Stomach (tissue), 19 donors: Measurements from ENCODE around the gene ELP1. TPM values are rescaled to one million over a fixed set of nuclear protein-coding genes. Genes with fewer than 3 reads are reported as not detected.

ENCODE experiments used
- DNase-seq, 2 donors: peaks; one replicate each; pipeline versions ENCODE4 v3.0.0 to v3.0.0-alpha.2; 2013 to 2019
- H3K27ac ChIP-seq, 5 donors: fragments of 200-600 bp in 4 of 5; sonication (generic) in 4 of 5; one replicate each; pipeline ENCODE4 v1.5.1; 2013 to 2019; ENCODE audit warnings: mild to moderate bottlenecking in 1 of 5, moderate library complexity in 1 of 5
- H3K27me3 ChIP-seq, 3 donors: fragments of 200-600 bp; sonication (generic); one replicate each; pipeline ENCODE4 v1.5.1; 2017 to 2019; ENCODE audit warnings: mixed run types in 1 of 3
- H3K36me3 ChIP-seq, 4 donors: fragments of 200-600 bp; sonication (generic); 1 replicate in 3 of 4; 2 replicates in 1 of 4; pipeline ENCODE4 v1.5.1; 2016 to 2019
- H3K4me1 ChIP-seq, 4 donors: fragments of 200-600 bp; sonication (generic); one replicate each; pipeline ENCODE4 v1.5.1; 2016 to 2019
- H3K4me3 ChIP-seq, 4 donors: fragments of 200-600 bp; sonication (generic) in 3 of 4; one replicate each; pipeline ENCODE4 v1.5.1; 2016 to 2019; ENCODE audit warnings: mild to moderate bottlenecking in 1 of 4
- H3K9me3 ChIP-seq, 4 donors: fragments of 200-600 bp; sonication (generic); one replicate each; pipeline ENCODE4 v1.5.1; 2016 to 2019
- CTCF ChIP-seq, 7 experiments: fragments of 450-650 bp in 4 of 7; fragments of 200-600 bp in 3 of 7; sonication (generic) in 3 of 7; IDR thresholded peaks; one replicate each; pipeline ENCODE4 v1.5.1; 2016 to 2019; ENCODE audit warnings: antibody characterized with exemption in 7 of 7, control low read depth in 2 of 7, mild to moderate bottlenecking in 1 of 7
- EP300 ChIP-seq: sonication (generic); formaldehyde crosslinking; IDR thresholded peaks from one replicate; pipeline ENCODE4 v1.6.1; 2017; ENCODE audit warnings: antibody characterized with exemption
- POLR2A ChIP-seq, 4 donors: fragments of 450-650 bp; IDR thresholded peaks; one replicate each; pipeline ENCODE4 v1.6.1; 2016; ENCODE audit warnings: antibody characterized with exemption in 4 of 4, control low read depth in 2 of 4, mild to moderate bottlenecking in 1 of 4, moderate library complexity in 1 of 4
- POLR2AphosphoS5 ChIP-seq, 3 donors: sonication (generic); formaldehyde crosslinking; IDR thresholded peaks; one replicate each; pipeline ENCODE4 v1.6.1; 2016; ENCODE audit warnings: antibody characterized with exemption in 3 of 3
- WGBS, 5 donors: extraction: QIAGEN DNeasy Blood & Tissue Kit in 3 of 5; methylation state at CpG; one replicate each; pipeline versions ENCODE4 v1.1.5 to v1.1.7; 2013 to 2018; 5-methylcytosine and 5-hydroxymethylcytosine counted together
- intact Hi-C: fragments of 100-400 bp; cut with DNase I; formaldehyde crosslinking; loops from one replicate; pipeline ENCODE4 v1.15.1; 2023; ENCODE audit warnings: low total_unique reads
- long read RNA-seq, 10 donors: transcript quantifications; one replicate each; lab custom pipeline, GENCODE V29; 2026
- polyA plus RNA-seq, 3 donors: library from polyadenylated mRNA; stranded (reverse); fragments of 200-250 nt; gene quantifications; one replicate each; pipeline ENCODE4 v1.2.3, GENCODE V29; 2013
- total RNA-seq, 5 donors: library from RNA; depleted of rRNA; stranded (reverse); fragments of >200 nt; gene quantifications; one replicate each; pipeline versions ENCODE4 v1.1.0 to v1.2.3, GENCODE V29; 2014 to 2016
- donor health status: healthy with polysubstance abuse.
- donor health status: Bipolar disorder and iron deficiency.
- donor health status: healthy.

The ELP1 gene
- 10 to 100 TPM; 18.5 to 47.3 (median 30.4) TPM for total RNA-seq
- polyA plus RNA-seq, result 10 to 100 TPM in 1 of 3 donors, 1 to 10 TPM in 2; 6.0 to 11.6 (median 6.7) TPM
- long read RNA-seq, donor 1, result 0 reads
- long read RNA-seq, donor 2, result 0 reads
- long read RNA-seq, donor 3, result 0 reads
- long read RNA-seq, donor 4, result 0 reads
- long read RNA-seq, donor 5, result 0 reads
- long read RNA-seq, donor 6, full-length matches to known transcripts, result 1 of 81 reads
- long read RNA-seq, donor 6, partial matches to known transcripts, result 59 of 81 reads
- long read RNA-seq, donor 6, other reads (novel, unspliced or antisense), result 21 of 81 reads
- long read RNA-seq, donor 7, full-length matches to known transcripts, result 1 of 1 reads
- long read RNA-seq, donor 7, partial matches to known transcripts, result 0 of 1 reads
- long read RNA-seq, donor 7, other reads (novel, unspliced or antisense), result 0 of 1 reads
- long read RNA-seq, donor 8, full-length matches to known transcripts, result 1 of 1 reads
- long read RNA-seq, donor 8, partial matches to known transcripts, result 0 of 1 reads
- long read RNA-seq, donor 8, other reads (novel, unspliced or antisense), result 0 of 1 reads
- long read RNA-seq, donor 9, result 0 reads
- long read RNA-seq, donor 10, result 0 reads

GRCh38 chr9:108933718-108934322, at the start of gene ELP1:
Gene ELP1 (minus strand): TSS chr9:108934124. CDS start chr9:108931146, 2,978 bp downstream.
- peaks cover 19 to 40% (median 27%) of the 10 kb centered on the region in 4 donors for H3K4me1 ChIP-seq
- intact Hi-C loops, result no loop called here
- no peaks in the 10 kb centered on the region for H3K9me3 ChIP-seq

GRCh38 chr9:108980893-108981292, 47.0 kb upstream of the ELP1 start:
- Histone ChIP-seq H3K27me3 (no peaks in the 10 kb centered on the region), H3K4me3 (no peak overlapping the region), H3K36me3 (peaks cover 0 to 47% (median 35%) of the 10 kb centered on the region in 4 donors), H3K27ac (no peak overlapping the region), H3K4me1 (no peaks in the 10 kb centered on the region), H3K9me3 (no peaks in the 10 kb centered on the region)
- 79 to 95% (median 93%) methylated on average over 2 of the region's 2 CpGs for WGBS, 5 donors
- TF ChIP-seq CTCF (IDR thresholded peaks at IDR 0.05), result no peak
- intact Hi-C loops, result no loop called here
- DNase-seq, result no peak

More at GRCh38 chr9:108933718-108934322, at the start of gene ELP1:
- DNase-seq, result peak; percentile 92 to 98
- peaks cover 0 to 27% (median 19%) of the 10 kb centered on the region in 4 donors for H3K36me3 ChIP-seq
- TF ChIP-seq EP300 (no peak), CTCF (IDR thresholded peaks at IDR 0.05) (no peak), POLR2AphosphoS5 (IDR thresholded peaks at IDR 0.05) (peak; percentile 77 to 85 (median 85)), POLR2A (IDR thresholded peaks at IDR 0.05) (peak in 1 of 4 donors; percentile 10)
- 0 to 1% (median 0%) methylated on average over 4 to 48 of the region's 48 CpGs for WGBS, 5 donors
- peak within 1 kb of the TSS; percentile 83 to 92 (median 88) for H3K4me3 ChIP-seq
- no peaks in the 10 kb centered on the region for H3K27me3 ChIP-seq
- H3K27ac ChIP-seq, result peak within 1 kb of the TSS; percentile 90 to 95 (median 93)

- Histone ChIP-seq H3K27me3 (no peaks in the 10 kb centered on the region), H3K27ac (no peak overlapping the region), H3K4me1 (peaks cover 0 to 7% (median under 1%) of the 10 kb centered on the region in 4 donors), H3K9me3 (no peaks in the 10 kb centered on the region), H3K36me3 (peaks cover 0 to 41% (median 34%) of the 10 kb centered on the region in 4 donors), H3K4me3 (no peak overlapping the region)
- TF ChIP-seq EP300 (no peak), CTCF (IDR thresholded peaks at IDR 0.05) (no peak)
- intact Hi-C loops, result no loop called here
- peak in 1 of 2 donors; percentile 49 for DNase-seq
- WGBS, 5 donors, result 31 to 49% (median 44%) methylated on average over 1 of the region's 1 CpG
Observed at GRCh38 chr9:108978205-108978604, 44.3 kb upstream of the ELP1 start.

- intact Hi-C loops, result no loop called here
- peak in 1 of 2 donors; percentile 40 for DNase-seq
- TF ChIP-seq POLR2A (IDR thresholded peaks at IDR 0.05) (no peak), EP300 (no peak), CTCF (IDR thresholded peaks at IDR 0.05) (no peak), POLR2AphosphoS5 (IDR thresholded peaks at IDR 0.05) (no peak)
- no peak overlapping the region for H3K4me3 ChIP-seq
- H3K36me3 ChIP-seq, result peaks cover 0 to 33% (median 18%) of the 10 kb centered on the region in 4 donors
- H3K4me1 ChIP-seq, result peaks cover 0 to 15% (median 3%) of the 10 kb centered on the region in 4 donors
- 45 to 70% (median 64%) methylated on average over 5 of the region's 5 CpGs for WGBS, 5 donors
- no peaks in the 10 kb centered on the region for H3K9me3 ChIP-seq
- no peaks in the 10 kb centered on the region for H3K27me3 ChIP-seq
- peak overlapping the region in 1 of 5 donors; percentile 27 for H3K27ac ChIP-seq
Observed at GRCh38 chr9:108973895-108974294, 40.0 kb upstream of the ELP1 start.
